ENCODE data around the gene FOXP2. TPM values are rescaled to one million over a fixed set of nuclear protein-coding genes. Genes with fewer than 3 reads are reported as not detected.

The FOXP2 gene
- total RNA-seq, 1 donor, result 5.8 TPM

GRCh38 chr7:114422507-114423501 lies 8.2 kb downstream of the FOXP2 start:
- Histone ChIP-seq H3K9me3 (ENCODE audit: low read depth, low read length) (no peaks in the 10 kb centered on the region), H3K4me3 (ENCODE audit: insufficient read depth, low read length) (no peak overlapping the region), H2AFZ (ENCODE audit: low read length) (no peak overlapping the region), H3K4me2 (ENCODE audit: insufficient read depth, low read length) (no peak overlapping the region), H3K79me2 (ENCODE audit: insufficient read depth, low read length) (no peaks in the 10 kb centered on the region), H3K36me3 (ENCODE audit: insufficient read depth, low read length) (no peaks in the 10 kb centered on the region), H3K27me3 (ENCODE audit: insufficient read depth, low read length) (no peaks in the 10 kb centered on the region), H3K4me1 (ENCODE audit: insufficient read depth, low read length) (no peaks in the 10 kb centered on the region), H3K27ac (ENCODE audit: low read depth, low read length) (no peak overlapping the region), H4K20me1 (ENCODE audit: insufficient read depth, low read length) (no peaks in the 10 kb centered on the region)
- no peak for DNase-seq (ENCODE audit: insufficient read length, low spot score, missing footprints)
- peak; percentile 34 for TF ChIP-seq CTCF (IDR thresholded peaks at IDR 0.05; ENCODE audit: extremely low read depth, low read depth, low read length)

- Histone ChIP-seq H3K79me2 (ENCODE audit: insufficient read depth, low read length) (no peaks in the 10 kb centered on the region), H3K4me3 (ENCODE audit: insufficient read depth, low read length) (no peak overlapping the region), H4K20me1 (ENCODE audit: insufficient read depth, low read length) (no peaks in the 10 kb centered on the region), H3K36me3 (ENCODE audit: insufficient read depth, low read length) (no peaks in the 10 kb centered on the region), H3K4me1 (ENCODE audit: insufficient read depth, low read length) (no peaks in the 10 kb centered on the region), H3K27ac (ENCODE audit: low read depth, low read length) (no peak overlapping the region), H2AFZ (ENCODE audit: low read length) (no peak overlapping the region), H3K27me3 (ENCODE audit: insufficient read depth, low read length) (no peaks in the 10 kb centered on the region), H3K9me3 (ENCODE audit: low read depth, low read length) (no peaks in the 10 kb centered on the region), H3K4me2 (ENCODE audit: insufficient read depth, low read length) (no peak overlapping the region)
- DNase-seq (ENCODE audit: insufficient read length, low spot score, missing footprints), result no peak
- TF ChIP-seq CTCF (IDR thresholded peaks at IDR 0.05; ENCODE audit: extremely low read depth, low read depth, low read length), result no peak
Observed at GRCh38 chr7:114426382-114426781, 11.8 kb downstream of the FOXP2 start.

- peak; percentile 42 for TF ChIP-seq CTCF (IDR thresholded peaks at IDR 0.05; ENCODE audit: extremely low read depth, low read depth, low read length)
- Histone ChIP-seq H3K9me3 (ENCODE audit: low read depth, low read length) (no peaks in the 10 kb centered on the region), H3K27me3 (ENCODE audit: insufficient read depth, low read length) (no peaks in the 10 kb centered on the region), H2AFZ (ENCODE audit: low read length) (no peak overlapping the region), H3K4me3 (ENCODE audit: insufficient read depth, low read length) (no peak overlapping the region), H3K4me1 (ENCODE audit: insufficient read depth, low read length) (no peaks in the 10 kb centered on the region), H3K36me3 (ENCODE audit: insufficient read depth, low read length) (no peaks in the 10 kb centered on the region), H3K79me2 (ENCODE audit: insufficient read depth, low read length) (no peaks in the 10 kb centered on the region), H4K20me1 (ENCODE audit: insufficient read depth, low read length) (no peaks in the 10 kb centered on the region), H3K27ac (ENCODE audit: low read depth, low read length) (no peak overlapping the region), H3K4me2 (ENCODE audit: insufficient read depth, low read length) (no peak overlapping the region)
- no peak for DNase-seq (ENCODE audit: insufficient read length, low spot score, missing footprints)
Observed at GRCh38 chr7:114426824-114427223, 12.2 kb downstream of the FOXP2 start.

GRCh38 chr7:114428211-114428610 lies 13.6 kb downstream of the FOXP2 start:
- Histone ChIP-seq H3K27me3 (ENCODE audit: insufficient read depth, low read length) (no peaks in the 10 kb centered on the region), H3K9me3 (ENCODE audit: low read depth, low read length) (no peaks in the 10 kb centered on the region), H2AFZ (ENCODE audit: low read length) (no peak overlapping the region), H3K36me3 (ENCODE audit: insufficient read depth, low read length) (no peaks in the 10 kb centered on the region), H3K4me1 (ENCODE audit: insufficient read depth, low read length) (no peaks in the 10 kb centered on the region), H3K79me2 (ENCODE audit: insufficient read depth, low read length) (no peaks in the 10 kb centered on the region), H4K20me1 (ENCODE audit: insufficient read depth, low read length) (no peaks in the 10 kb centered on the region), H3K4me3 (ENCODE audit: insufficient read depth, low read length) (no peak overlapping the region), H3K4me2 (ENCODE audit: insufficient read depth, low read length) (no peak overlapping the region), H3K27ac (ENCODE audit: low read depth, low read length) (no peak overlapping the region)
- TF ChIP-seq CTCF (IDR thresholded peaks at IDR 0.05; ENCODE audit: extremely low read depth, low read depth, low read length), result no peak
- no peak for DNase-seq (ENCODE audit: insufficient read length, low spot score, missing footprints)
